Activated CD4-positive, alpha-beta T cell treated with anti-CD3 and anti-CD28 coated beads, Interleukin-2, amount 10 ng/mL, durations not matched to agents 24 days and 14 days (primary cell): Measurements from ENCODE around the gene HDDC2. TPM values are rescaled to one million over a fixed set of nuclear protein-coding genes. Genes with fewer than 3 reads are reported as not detected.

Source experiments
- DNase-seq: peaks from one replicate; pipeline ENCODE4 v3.0.0; 2022
- H3K27ac Mint-ChIP-seq: one replicate; pipeline ENCODE4 v1.8.0; 2022; ENCODE audit warnings: mild to moderate bottlenecking, mixed read lengths
- H3K27me3 Mint-ChIP-seq: one replicate; pipeline ENCODE4 v1.8.0; 2022; ENCODE audit warnings: mixed read lengths
- H3K36me3 Mint-ChIP-seq: one replicate; pipeline ENCODE4 v1.8.0; 2022; ENCODE audit warnings: low read depth, mild to moderate bottlenecking, mixed read lengths
- H3K4me1 Mint-ChIP-seq: one replicate; pipeline ENCODE4 v1.8.0; 2021; ENCODE audit warnings: mixed read lengths
- H3K4me3 Mint-ChIP-seq: one replicate; pipeline ENCODE4 v1.8.0; 2022; ENCODE audit warnings: mild to moderate bottlenecking, moderate library complexity, mixed read lengths
- H3K9me3 Mint-ChIP-seq: one replicate; pipeline ENCODE4 v1.8.0; 2021; ENCODE audit warnings: mixed read lengths
- intact Hi-C: fragments of 100-400 bp; cut with micrococcal nuclease; formaldehyde crosslinking; loops from one replicate; pipeline ENCODE4 v1.15.1; 2023
- total RNA-seq: library from RNA; stranded (reverse); gene quantifications from 2 replicates; pipeline ENCODE4 v1.2.3, GENCODE V29; 2022

Gene HDDC2
- total RNA-seq, 1 donor from 2014 or later: 89.6 TPM

DNA sequence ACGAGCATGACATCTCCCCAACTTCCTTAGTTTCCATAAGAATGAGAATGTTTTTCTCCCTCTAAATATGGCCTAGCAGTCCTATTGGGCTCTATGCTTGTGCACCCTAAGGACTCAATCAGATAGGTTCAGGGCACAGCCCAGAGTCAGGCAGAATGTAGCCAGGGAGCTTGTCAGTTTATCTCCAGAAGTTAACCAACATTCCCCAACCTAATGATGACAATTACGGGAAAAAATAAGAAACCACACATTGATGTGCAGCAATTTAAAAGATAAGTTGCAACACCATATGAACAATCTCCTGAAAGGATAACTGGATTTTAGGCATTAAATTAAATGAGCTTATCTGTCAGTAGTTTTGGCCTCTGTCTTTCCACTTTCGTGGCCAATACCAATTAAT is 71.1 kb downstream of the HDDC2 start:
- no peaks in the 10 kb centered on the region for H3K4me1 Mint-ChIP-seq
- DNase-seq: no peak
- intact Hi-C loops: no loop called here
- H3K36me3 Mint-ChIP-seq: no peaks in the 10 kb centered on the region
- no peak overlapping the region for H3K27ac Mint-ChIP-seq
- H3K4me3 Mint-ChIP-seq: no peak overlapping the region
- H3K27me3 Mint-ChIP-seq: no peaks in the 10 kb centered on the region
- H3K9me3 Mint-ChIP-seq: no peaks in the 10 kb centered on the region

DNA sequence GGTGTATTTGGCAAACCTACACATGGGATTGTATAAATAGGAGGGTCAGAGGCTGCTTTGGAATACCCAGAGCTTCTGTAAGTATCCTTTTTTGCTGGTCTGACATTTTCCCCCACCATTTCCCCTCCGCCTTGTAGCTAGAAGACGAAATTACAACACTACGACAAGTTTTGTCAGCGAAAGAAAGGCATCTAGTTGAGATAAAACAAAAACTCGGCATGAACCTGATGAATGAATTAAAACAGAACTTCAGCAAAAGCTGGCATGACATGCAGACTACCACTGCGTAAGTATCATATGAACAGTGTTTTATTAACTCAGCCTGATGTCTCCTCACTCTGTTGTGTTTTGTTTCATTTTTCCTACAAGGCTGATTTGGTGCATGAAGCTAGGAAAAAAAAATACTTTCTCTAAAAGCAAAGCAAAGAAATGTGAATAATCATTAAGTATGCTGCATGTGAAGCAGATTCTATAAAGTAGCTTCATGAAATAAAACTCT is 72.7 kb downstream of the HDDC2 start:
- no peak overlapping the region for H3K27ac Mint-ChIP-seq
- DNase-seq: no peak
- H3K4me3 Mint-ChIP-seq: no peak overlapping the region
- no peaks in the 10 kb centered on the region for H3K27me3 Mint-ChIP-seq
- intact Hi-C loops: no loop called here
- no peaks in the 10 kb centered on the region for H3K4me1 Mint-ChIP-seq
- H3K36me3 Mint-ChIP-seq: no peaks in the 10 kb centered on the region
- no peaks in the 10 kb centered on the region for H3K9me3 Mint-ChIP-seq

- Mint-ChIP-seq H3K36me3 (no peaks in the 10 kb centered on the region), H3K27me3 (no peaks in the 10 kb centered on the region), H3K4me1 (no peaks in the 10 kb centered on the region), H3K4me3 (no peak overlapping the region), H3K9me3 (no peaks in the 10 kb centered on the region), H3K27ac (no peak overlapping the region)
- no peak for DNase-seq
- intact Hi-C loops: no loop called here
These were observed 74.5 kb downstream of the HDDC2 start for GRCh38 chr6:125227244-125227643.

Other genes with a start within 250 kb of the HDDC2 start
- gene TPD52L1, start 148.2 kb downstream of the HDDC2 start, total RNA-seq: not detected in 2 replicates